Activated T-cell treated with anti-CD3 and anti-CD28 coated beads, Interleukin-2, amount 50 U/mL, for 72 hours (primary cell): ENCODE data around the gene NF1. TPM values are rescaled to one million over a fixed set of nuclear protein-coding genes. Genes with fewer than 3 reads are reported as not detected.
"Not testable (repeated sequence)": the region's sequence is repeated elsewhere in the genome, so short reads cannot be mapped to it uniquely, and the experiment has no call there.

Experiments used
- ATAC-seq, 2 donors: fragments of 150-1000 bp; cut with Tn5 transposase; replicated peaks in 1 of 2; 2 replicates each; pipeline ENCODE4 v1.10.0; 2021; ENCODE audit warnings: moderate library complexity in 2 of 2, mild to moderate bottlenecking in 1 of 2
- DNase-seq, 2 donors: peaks; one replicate each; pipeline ENCODE4 v3.0.0; 2021 to 2022; ENCODE audit warnings: mixed read lengths in 1 of 2
- H3K27ac Mint-ChIP-seq: one replicate; pipeline ENCODE4 v1.8.0; 2022; ENCODE audit warnings: mild to moderate bottlenecking, moderate library complexity, mixed read lengths
- H3K27me3 Mint-ChIP-seq: one replicate; pipeline ENCODE4 v1.8.0; 2022; ENCODE audit warnings: low read depth, mixed read lengths
- H3K36me3 Mint-ChIP-seq, 2 donors: one replicate each; pipeline ENCODE4 v1.8.0; 2022; ENCODE audit warnings: mixed read lengths in 2 of 2, mild to moderate bottlenecking in 1 of 2; ENCODE audit not compliant: insufficient read depth in 2 of 2
- H3K4me1 Mint-ChIP-seq: one replicate; pipeline ENCODE4 v1.8.0; 2022; ENCODE audit warnings: low read depth, mixed read lengths
- H3K4me3 Mint-ChIP-seq, 2 donors: one replicate each; pipeline ENCODE4 v1.8.0; 2022; ENCODE audit warnings: mild to moderate bottlenecking in 2 of 2, mixed read lengths in 2 of 2, moderate library complexity in 2 of 2
- H3K9me3 Mint-ChIP-seq, 2 donors: one replicate each; pipeline ENCODE4 v1.8.0; 2022; ENCODE audit warnings: mixed read lengths in 2 of 2
- total RNA-seq, 2 donors: library from RNA; stranded (reverse); gene quantifications; one replicate each; pipeline ENCODE4 v1.2.3, GENCODE V29; 2022

NF1 gene
- total RNA-seq, 2 donors from 2014 or later: 26.4 to 26.9 TPM

GRCh38 chr17:31095236-31096105 is 694 bp downstream of the NF1 start:
- Mint-ChIP-seq H3K9me3 (no peaks in the 10 kb centered on the region), H3K27ac (peak overlapping the region; percentile 80), H3K4me1 (peaks cover 12% of the 10 kb centered on the region), H3K27me3 (no peaks in the 10 kb centered on the region), H3K4me3 (peak overlapping the region; percentile 91 to 98), H3K36me3 (no peaks in the 10 kb centered on the region)
- DNase-seq (peak; percentile 28 to 33), ATAC-seq (peak; percentile 39)

- Mint-ChIP-seq H3K4me1 (peaks cover 12% of the 10 kb centered on the region), H3K36me3 (no peaks in the 10 kb centered on the region), H3K27me3 (no peaks in the 10 kb centered on the region), H3K27ac (peak overlapping the region; percentile 80), H3K9me3 (no peaks in the 10 kb centered on the region), H3K4me3 (peak overlapping the region; percentile 91 to 98)
- ATAC-seq (no peak), DNase-seq (no peak)
Observed at GRCh38 chr17:31096106-31096436, 1.3 kb downstream of the NF1 start.

- Mint-ChIP-seq H3K27me3 (no peaks in the 10 kb centered on the region), H3K4me1 (peaks cover 12% of the 10 kb centered on the region), H3K9me3 (no peaks in the 10 kb centered on the region), H3K36me3 (no peaks in the 10 kb centered on the region), H3K27ac (no peak overlapping the region), H3K4me3 (no peak overlapping the region)
- ATAC-seq: no peak
- no peak for DNase-seq
Observed at GRCh38 chr17:31099016-31099415, 4.2 kb downstream of the NF1 start.

GRCh38 chr17:31100840-31101459 is 6.2 kb downstream of the NF1 start:
- H3K4me3 Mint-ChIP-seq: no peak overlapping the region
- ATAC-seq: no peak

GRCh38 chr17:31101943-31102342 is 7.2 kb downstream of the NF1 start:
- Mint-ChIP-seq H3K9me3 (no peaks in the 10 kb centered on the region), H3K27ac (no peak overlapping the region), H3K4me3 (no peak overlapping the region), H3K4me1 (no peaks in the 10 kb centered on the region), H3K36me3 (no peaks in the 10 kb centered on the region), H3K27me3 (no peaks in the 10 kb centered on the region)
- ATAC-seq: no peak
- DNase-seq: no peak

More at GRCh38 chr17:31100840-31101459, 6.2 kb downstream of the NF1 start:
- DNase-seq: no peak
- no peaks in the 10 kb centered on the region for H3K36me3 Mint-ChIP-seq
- peaks cover 8% of the 10 kb centered on the region for H3K4me1 Mint-ChIP-seq
- H3K27me3 Mint-ChIP-seq: no peaks in the 10 kb centered on the region
- H3K9me3 Mint-ChIP-seq: no peaks in the 10 kb centered on the region
- no peak overlapping the region for H3K27ac Mint-ChIP-seq

- ATAC-seq: no peak
- no peaks in the 10 kb centered on the region for H3K36me3 Mint-ChIP-seq
- H3K4me1 Mint-ChIP-seq: peaks cover 7% of the 10 kb centered on the region
- no peak for DNase-seq
- H3K27ac Mint-ChIP-seq: no peak overlapping the region
- no peaks in the 10 kb centered on the region for H3K9me3 Mint-ChIP-seq
- H3K4me3 Mint-ChIP-seq: no peak overlapping the region
- no peaks in the 10 kb centered on the region for H3K27me3 Mint-ChIP-seq
Observed at GRCh38 chr17:31105991-31106390, 11.2 kb downstream of the NF1 start.

GRCh38 chr17:31111183-31111582 is 16.4 kb downstream of the NF1 start:
- Mint-ChIP-seq H3K27me3 (no peaks in the 10 kb centered on the region), H3K4me3 (no peak overlapping the region), H3K27ac (no peak overlapping the region), H3K36me3 (no peaks in the 10 kb centered on the region), H3K4me1 (peaks cover 16% of the 10 kb centered on the region), H3K9me3 (no peaks in the 10 kb centered on the region)
- ATAC-seq (no peak), DNase-seq (no peak)

GRCh38 chr17:31112001-31112661 is 17.4 kb downstream of the NF1 start:
- DNase-seq (no peak), ATAC-seq (peak; percentile 36 to 49)
- Mint-ChIP-seq H3K27ac (no peak overlapping the region), H3K36me3 (no peaks in the 10 kb centered on the region), H3K4me3 (no peak overlapping the region), H3K27me3 (no peaks in the 10 kb centered on the region), H3K9me3 (no peaks in the 10 kb centered on the region), H3K4me1 (peaks cover 16% of the 10 kb centered on the region)

GRCh38 chr17:31113368-31113767 is 18.6 kb downstream of the NF1 start:
- not testable (repeated sequence) for ATAC-seq, DNase-seq, H3K9me3 Mint-ChIP-seq, H3K27ac Mint-ChIP-seq, H3K4me3 Mint-ChIP-seq, H3K27me3 Mint-ChIP-seq, H3K36me3 Mint-ChIP-seq
- peaks cover 16% of the 10 kb centered on the region for H3K4me1 Mint-ChIP-seq

GRCh38 chr17:31113939-31114338 is 19.2 kb downstream of the NF1 start:
- H3K4me3 Mint-ChIP-seq: no peak overlapping the region
- H3K27ac Mint-ChIP-seq: no peak overlapping the region
- DNase-seq: no peak
- no peak for ATAC-seq
- no peaks in the 10 kb centered on the region for H3K27me3 Mint-ChIP-seq
- no peaks in the 10 kb centered on the region for H3K36me3 Mint-ChIP-seq
- H3K4me1 Mint-ChIP-seq: peaks cover 16% of the 10 kb centered on the region
- no peaks in the 10 kb centered on the region for H3K9me3 Mint-ChIP-seq

- DNase-seq (no peak), ATAC-seq (no peak)
- Mint-ChIP-seq H3K27ac (no peak overlapping the region), H3K4me1 (peaks cover 15% of the 10 kb centered on the region), H3K9me3 (no peaks in the 10 kb centered on the region), H3K4me3 (no peak overlapping the region), H3K36me3 (no peaks in the 10 kb centered on the region), H3K27me3 (no peaks in the 10 kb centered on the region)
Observed at GRCh38 chr17:31114956-31115555, 20.3 kb downstream of the NF1 start.

GRCh38 chr17:31116167-31116566 is 21.4 kb downstream of the NF1 start:
- Mint-ChIP-seq H3K4me1 (peaks cover 14% of the 10 kb centered on the region), H3K9me3 (no peaks in the 10 kb centered on the region), H3K27ac (no peak overlapping the region), H3K36me3 (no peaks in the 10 kb centered on the region), H3K4me3 (no peak overlapping the region), H3K27me3 (no peaks in the 10 kb centered on the region)
- ATAC-seq (no peak), DNase-seq (no peak)

GRCh38 chr17:31122746-31123145 is 28.0 kb downstream of the NF1 start:
- no peak overlapping the region for H3K27ac Mint-ChIP-seq
- H3K4me3 Mint-ChIP-seq: no peak overlapping the region
- DNase-seq: no peak
- ATAC-seq: no peak
- H3K4me1 Mint-ChIP-seq: peaks cover 5% of the 10 kb centered on the region
- no peaks in the 10 kb centered on the region for H3K27me3 Mint-ChIP-seq
- H3K9me3 Mint-ChIP-seq: no peaks in the 10 kb centered on the region
- H3K36me3 Mint-ChIP-seq: no peaks in the 10 kb centered on the region
